ENCODE measurements around the gene PVALB.

The PVALB gene, protein sequence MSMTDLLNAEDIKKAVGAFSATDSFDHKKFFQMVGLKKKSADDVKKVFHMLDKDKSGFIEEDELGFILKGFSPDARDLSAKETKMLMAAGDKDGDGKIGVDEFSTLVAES

DNA sequence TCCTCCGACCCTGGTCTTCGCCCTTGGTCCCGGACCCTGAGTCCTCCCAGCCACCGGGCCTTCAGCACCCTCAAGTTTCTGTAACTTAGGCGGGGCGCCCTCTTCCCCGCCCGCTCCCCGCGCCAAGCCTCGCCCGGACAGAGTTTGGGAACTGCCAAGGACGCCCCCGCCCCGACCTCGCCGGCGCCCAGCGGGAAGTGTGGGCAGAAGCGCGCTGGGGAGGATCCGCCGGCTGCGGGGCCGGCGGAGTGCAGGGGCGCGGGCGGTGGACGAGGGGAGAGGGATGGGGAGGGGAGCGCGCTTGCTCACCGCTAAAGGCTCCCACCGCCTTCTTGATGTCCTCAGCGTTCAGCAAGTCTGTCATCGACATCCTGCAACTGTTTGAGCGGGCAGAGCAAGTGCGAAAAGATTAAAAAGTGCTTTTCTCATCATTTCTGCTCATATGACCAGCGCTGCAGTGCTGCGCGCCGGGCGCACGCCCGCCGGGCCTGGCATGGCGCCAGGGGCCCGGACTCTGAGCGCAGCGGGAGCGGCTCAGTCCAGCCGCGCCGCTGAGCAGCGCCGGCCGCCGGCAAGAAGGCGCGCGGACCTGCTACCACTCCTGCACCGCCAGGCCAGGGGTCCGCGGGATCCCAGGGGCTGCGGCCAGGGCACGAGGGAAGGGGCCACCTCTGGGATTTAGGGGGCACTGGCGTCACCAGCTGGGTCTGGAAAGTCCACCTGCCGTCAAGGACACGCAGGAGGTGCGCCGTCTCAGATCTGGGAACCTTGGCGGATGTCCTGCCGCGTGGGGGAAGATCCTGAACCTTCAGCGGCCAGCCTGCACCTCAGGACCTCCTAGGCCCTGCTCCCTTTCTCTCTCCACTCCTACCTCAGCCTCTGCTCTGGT is at the start of gene PVALB:
PVALB (minus strand) TSS at position 400 of the 889 bp plus-strand sequence; CDS start at position 370, 30 bp downstream.
- no peak for DNase-seq (ENCODE audit: low read depth in 2 of 2)

DNA sequence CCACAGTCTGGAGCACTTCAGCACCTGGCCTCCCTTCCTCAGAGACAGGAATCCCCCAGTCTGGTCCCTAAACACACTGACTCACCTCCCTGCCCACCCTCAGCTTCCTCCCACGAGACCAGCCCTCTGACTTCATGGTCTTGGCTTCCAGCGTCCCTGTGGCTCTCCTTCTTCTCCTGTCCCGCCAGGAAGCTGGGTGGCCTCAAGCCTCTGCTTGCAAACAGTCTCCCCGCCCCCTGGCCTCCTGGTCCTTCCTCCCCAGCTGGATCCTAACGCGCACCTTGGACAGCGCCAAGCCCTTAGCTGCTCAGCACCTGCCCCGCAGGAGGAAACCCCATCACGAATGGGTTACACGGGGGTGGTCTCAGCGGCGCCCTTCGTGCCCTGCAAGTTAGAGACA is 48.5 kb upstream of the PVALB start:
- DNase-seq (ENCODE audit: low read depth in 2 of 2): no peak

DNA sequence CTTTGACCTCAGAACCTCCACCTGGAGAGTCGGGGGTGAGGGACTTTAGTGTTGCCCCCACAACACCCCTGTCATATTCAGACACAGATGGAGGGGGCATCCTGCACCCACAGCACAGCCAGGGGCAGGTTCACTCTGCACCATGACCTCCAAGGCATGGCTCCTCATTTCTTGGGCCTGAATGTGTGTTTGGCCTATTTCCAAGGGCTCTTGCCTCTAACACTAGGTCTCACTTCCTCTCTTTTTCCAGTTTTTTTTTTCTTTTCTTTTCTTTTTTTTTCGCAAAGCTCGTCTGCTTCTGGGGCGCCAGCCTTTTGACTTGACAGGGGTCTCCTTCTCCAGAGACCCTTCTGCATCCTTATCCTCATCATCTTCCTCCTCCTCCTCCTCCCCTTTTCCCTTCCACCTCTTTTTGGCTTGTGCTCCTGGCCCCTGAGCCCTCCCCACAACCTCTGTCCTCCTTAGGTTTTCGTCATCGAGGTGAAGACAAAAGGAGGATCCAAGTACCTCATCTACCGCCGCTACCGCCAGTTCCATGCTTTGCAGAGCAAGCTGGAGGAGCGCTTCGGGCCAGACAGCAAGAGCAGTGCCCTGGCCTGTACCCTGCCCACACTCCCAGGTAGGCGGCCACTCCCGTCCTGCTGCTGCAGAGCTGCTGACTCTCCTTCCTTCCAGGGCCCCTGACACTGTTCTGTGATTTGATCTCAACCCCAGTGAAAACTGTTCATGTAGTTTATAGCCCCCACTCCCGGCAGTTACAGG is 47.8 kb upstream of the PVALB start:
- DNase-seq (ENCODE audit: low read depth in 2 of 2): no peak

DNA sequence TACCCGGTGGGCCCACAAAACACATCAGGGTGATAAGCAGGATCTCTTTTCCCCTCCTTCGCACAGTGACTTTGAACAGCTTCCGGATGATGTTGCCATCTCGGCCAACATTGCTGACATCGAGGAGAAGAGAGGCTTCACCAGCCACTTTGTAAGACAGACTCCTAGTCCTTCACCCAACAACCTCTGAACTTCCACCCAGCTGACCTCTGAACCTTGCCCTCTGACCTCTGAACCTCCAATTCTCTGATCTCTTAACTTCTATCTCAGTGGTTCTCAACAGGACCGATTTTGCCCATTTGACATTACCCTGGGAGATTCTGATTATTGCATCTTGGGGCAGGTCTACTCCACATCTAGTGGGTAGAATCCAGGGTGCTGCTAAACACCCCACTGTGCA is 47.1 kb upstream of the PVALB start:
- no peak for DNase-seq (ENCODE audit: low read depth in 2 of 2)

DNA sequence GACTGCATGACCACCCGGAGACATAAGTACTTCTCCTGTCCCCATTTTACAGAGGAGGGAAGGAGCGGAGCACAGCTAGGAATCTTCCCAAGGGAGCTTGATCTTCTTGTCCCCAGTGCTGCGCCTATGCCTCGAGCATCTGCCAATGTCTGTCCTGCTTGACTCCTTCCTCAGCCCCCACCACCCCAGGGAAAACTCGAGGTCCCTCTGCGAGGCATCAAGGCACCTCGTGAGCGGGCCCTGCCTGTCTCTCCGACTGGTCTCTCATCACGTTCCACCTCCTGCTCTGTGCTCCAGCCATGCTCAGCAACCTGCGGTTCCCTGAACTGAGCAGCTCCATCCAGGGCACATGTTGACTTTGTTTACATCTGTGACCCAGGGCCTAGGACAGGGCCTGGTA is 46.4 kb upstream of the PVALB start:
- no peak for DNase-seq (ENCODE audit: low read depth in 2 of 2)

DNA sequence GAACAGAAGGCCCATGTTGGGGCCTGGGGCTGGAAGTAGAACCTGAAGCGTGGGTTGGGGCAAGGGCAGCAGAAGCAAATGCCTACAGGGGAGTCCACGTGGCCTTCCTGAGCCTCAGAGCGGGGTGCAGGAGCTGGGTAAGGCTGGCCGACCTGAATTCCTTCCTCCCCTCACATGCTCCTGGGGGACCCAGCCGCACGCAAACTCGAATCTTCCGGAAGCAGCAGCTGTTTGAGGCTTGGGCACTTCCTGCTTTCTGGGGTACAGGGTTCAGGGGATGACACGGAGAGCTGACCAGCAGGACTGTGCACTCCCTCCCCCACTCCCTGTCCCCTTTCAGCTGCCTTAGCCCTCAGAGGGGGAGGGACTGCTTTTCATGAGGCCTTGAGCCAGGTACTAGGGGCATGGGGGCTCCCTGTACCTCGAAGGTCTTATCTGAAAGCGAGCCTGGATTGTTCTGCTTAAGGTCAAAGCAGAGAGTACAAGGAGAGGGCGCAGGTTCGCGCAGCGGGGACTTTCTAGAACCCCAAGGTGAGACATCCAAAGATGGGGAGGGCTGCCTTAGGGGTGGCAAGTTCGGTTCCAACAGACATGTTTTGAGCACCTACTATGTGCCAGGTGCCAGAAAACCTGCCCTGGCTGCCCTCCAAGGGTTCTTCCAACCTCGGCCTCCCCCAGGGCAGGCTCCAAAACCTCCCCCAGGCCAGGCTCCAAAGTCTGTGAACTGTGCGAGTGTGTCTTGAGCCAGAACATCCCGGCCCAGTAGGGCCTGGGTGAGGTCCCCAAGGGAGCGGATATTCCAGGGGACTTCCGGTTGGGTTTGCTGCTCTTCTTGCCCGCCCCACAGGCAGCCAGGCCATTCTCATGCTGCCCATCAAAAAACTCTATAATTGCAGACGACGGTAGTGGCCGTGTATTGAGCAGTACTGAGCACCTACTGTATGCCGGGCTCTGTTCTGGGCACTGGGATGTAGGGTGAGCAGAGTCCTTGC is 45.7 kb upstream of the PVALB start:
- DNase-seq (ENCODE audit: low read depth in 2 of 2): no peak

DNA sequence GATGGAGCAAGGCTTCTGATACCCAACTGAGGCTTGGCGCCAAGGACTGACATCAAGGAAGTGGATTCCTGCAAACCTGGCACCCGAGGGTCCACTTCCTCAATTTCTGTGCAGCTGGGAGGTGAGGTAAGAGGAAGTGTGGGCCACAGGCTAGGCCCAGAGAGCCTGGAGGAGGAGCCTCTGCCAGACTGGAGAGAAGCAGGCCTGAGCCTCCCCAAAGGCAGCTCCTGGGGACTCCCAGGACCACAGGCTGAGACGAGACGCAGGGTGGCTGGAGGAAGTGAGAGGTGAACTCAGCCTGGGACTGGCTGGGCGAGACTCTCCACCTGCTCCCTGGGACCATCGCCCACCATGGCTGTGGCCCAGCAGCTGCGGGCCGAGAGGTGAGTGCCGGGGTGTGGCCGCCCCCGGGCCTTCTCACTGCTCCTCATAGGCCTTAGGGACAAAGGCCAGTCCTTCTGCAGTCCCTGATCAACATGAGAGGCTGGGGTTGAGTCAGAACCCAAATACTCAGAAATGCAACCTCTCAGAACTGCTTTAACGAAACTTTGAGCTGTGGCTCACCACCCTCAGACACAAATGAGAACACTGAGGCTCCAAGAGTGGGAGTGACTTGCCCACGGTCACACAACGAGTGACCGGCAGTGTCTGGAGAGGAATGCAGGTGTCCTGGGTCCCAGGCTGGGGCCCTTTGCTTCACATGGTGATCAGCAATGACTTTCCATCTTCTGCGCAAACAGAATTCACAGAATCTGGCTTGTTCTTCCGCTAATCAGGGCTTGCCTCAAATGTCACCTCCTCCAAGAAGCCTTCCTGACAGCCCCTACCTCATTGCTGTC is 44.2 kb upstream of the PVALB start, which contains the start of gene NCF4:
NCF4 (plus strand) TSS at position 186 of the 839 bp plus-strand sequence; CDS start at position 352, 166 bp downstream.
- DNase-seq (ENCODE audit: low read depth in 2 of 2): no peak

DNA sequence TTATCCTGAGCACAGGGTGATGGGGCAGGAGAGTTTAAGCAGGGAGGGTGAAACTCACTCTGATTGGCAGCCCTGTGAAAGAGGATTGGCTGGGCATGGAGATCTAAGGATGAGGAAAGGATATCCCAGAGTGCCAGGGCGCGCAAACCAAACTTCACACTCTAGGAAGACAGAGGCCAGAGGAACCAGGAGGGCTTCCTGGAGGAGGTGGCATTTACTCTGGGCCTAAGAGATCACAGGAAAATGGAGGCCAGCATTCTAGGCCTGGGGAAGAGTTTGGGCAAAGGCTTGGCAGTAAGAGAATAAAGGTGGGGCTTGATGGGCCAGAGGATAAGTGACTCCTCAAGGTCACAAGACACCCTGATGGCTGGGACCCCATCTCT is 43.6 kb upstream of the PVALB start:
- DNase-seq (ENCODE audit: low read depth in 2 of 2): no peak

DNA sequence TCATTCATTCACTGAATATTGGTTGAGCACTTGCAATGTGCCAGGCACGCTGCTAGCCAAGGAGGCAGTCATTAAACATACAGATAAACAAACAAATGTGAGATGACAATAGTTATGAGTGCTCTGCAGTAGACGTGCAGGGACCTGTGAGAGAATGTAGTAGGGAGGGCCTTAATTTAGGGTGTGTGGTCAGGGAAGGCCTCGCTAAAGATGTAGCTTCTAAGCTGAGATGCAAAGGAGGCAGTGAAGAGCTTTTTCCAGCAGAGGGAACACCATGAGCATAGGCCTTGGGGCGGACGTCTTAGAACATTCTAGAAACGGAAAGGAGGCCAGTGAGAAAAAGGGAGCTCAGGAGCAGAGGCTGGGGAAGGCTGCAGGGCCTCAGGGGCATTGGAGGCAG is 43.2 kb upstream of the PVALB start:
- no peak for DNase-seq (ENCODE audit: low read depth in 2 of 2)

DNA sequence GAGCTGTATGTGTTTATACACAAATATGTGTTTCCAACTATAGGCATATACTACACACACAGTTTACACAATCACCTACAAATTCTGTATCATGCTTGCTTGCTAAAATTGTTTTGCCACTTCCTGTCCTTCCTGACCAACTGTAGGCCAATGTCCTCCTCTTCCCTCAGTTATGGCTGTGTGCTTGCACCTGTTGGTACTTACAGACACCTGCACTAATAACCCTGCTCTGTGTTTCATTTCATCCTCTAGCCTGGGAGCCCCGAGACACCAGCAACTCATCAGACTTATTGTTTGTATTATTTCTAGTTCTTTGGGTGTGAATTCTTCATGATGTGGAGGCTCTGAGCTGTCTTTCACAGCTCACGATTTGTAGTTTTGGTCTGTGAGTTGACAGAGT is 42.1 kb upstream of the PVALB start:
- no peak for DNase-seq (ENCODE audit: low read depth in 2 of 2)

DNA sequence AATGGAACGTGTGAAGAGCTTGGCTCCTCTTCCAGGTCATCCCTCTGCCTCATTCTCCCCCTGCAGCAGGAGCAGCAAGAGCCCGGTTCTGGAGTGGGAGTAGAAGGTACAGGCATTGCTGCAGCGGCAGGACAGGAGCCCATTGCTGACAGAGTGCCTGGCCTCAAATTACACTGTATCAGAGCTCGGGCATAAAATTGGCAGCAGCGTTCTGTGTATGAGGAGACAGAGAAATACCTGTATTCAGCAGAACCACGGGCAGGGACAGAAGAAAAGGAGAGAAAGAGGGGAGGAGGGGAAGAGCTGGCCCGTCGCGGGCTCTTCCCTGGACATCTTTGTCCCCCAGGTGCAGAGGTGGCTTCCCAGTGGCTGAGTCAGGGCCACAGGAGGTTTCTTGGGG is 41.3 kb upstream of the PVALB start:
- no peak for DNase-seq (ENCODE audit: low read depth in 2 of 2)

DNA sequence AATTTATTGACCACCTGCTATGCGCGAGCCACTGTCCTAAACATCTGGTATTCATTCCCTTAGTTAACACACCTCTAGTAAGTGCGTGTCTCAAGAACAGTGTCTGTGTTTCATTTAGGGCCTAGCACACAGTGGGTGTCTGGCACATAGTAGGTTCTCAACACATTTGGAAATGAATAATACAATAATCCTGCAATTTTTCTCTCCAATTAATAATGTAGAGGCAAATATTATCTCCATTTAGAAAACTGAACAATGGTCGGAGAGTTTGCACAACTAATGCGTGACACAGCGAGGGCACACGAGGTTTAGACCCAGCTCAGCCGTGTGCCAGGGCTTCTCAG is 39.9 kb upstream of the PVALB start:
- no peak for DNase-seq (ENCODE audit: low read depth in 2 of 2)

DNA sequence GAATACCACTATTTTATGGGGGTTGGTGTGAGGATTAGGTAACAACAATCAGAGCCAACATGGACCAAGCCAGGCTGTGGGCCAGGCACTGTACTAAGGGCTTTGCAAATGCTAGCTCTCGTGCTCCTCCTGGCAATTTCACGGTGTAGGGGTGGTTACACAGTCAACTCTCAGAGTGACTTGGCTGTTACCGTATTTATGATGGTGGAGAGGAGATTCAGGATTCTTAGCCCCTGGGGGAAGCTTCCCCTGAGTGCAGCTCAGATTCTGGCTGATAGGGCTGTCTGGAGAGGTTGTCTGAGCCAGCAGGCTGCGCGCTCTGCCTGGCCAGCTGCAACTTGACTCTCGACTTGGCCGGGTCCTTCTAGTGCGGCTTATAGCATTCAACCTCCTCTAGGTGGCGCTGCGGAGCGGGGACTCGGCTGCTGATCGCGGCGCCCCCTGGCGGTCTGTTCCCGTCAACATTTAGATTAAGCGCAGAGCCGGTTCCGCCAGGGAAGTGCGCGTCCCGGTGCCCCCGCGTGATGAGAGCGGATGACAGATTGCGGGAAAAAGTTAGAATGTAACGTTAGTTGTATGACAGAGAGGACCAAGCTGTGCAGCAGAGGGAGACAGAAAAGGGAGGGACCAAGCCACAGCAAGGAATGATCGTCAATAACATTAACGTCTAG is 39.4 kb upstream of the PVALB start:
- DNase-seq (ENCODE audit: low read depth in 2 of 2): peak; percentile 95 to 97

DNA sequence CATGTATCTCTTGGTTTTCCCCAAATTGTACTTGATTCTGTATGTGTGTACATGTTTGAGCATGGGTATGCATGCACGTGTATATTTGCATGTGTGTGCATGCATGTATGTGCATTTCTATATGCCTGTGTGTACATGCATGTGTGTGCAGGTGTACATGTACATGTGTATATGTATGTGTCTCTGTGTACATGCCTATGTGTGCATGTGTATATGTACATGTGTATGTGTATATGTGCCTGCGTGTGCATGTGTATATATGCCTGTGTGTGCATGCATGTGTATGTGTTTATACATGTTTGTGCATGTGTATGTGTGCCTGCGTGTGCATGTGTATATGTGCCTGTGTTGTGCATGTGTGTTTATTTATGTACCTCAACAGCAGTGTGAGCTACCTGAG is 38.6 kb upstream of the PVALB start:
- DNase-seq (ENCODE audit: low read depth in 2 of 2): no peak

DNA sequence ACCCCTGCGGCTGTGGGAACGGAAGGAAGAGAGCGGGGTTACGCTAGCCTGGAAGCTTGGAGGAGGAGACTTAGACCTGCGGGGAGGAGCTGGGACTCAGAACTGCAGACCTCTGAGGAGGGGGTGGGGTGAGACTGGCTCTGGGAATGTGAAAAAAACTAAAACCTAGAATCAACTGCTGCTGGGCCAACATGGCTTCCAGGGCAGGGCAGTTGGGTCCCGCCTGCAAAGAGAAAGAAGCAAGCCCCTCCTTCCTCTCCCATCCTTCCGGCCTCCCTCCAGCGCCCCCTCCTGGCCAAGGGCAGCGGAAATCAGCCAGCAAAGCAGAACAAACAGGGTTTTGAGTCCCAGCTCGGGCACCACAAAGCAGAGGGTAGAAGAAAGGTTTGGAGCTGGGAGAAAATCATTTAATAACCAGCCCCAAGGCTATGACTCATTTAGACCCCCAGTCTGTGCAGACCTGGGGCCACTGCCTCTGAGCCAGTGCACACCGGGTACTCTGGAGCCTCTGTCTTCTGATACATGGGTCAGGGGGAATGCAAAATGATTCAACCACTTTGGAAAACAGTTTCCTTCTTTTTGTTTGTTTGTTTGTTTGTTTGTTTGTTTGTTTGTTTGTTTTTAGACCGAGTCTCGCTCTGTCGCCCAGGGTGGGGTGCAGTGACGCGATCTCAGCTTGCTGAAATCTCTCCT is 36.7 kb upstream of the PVALB start:
- DNase-seq (ENCODE audit: low read depth in 2 of 2): peak; percentile 82 to 88

DNA sequence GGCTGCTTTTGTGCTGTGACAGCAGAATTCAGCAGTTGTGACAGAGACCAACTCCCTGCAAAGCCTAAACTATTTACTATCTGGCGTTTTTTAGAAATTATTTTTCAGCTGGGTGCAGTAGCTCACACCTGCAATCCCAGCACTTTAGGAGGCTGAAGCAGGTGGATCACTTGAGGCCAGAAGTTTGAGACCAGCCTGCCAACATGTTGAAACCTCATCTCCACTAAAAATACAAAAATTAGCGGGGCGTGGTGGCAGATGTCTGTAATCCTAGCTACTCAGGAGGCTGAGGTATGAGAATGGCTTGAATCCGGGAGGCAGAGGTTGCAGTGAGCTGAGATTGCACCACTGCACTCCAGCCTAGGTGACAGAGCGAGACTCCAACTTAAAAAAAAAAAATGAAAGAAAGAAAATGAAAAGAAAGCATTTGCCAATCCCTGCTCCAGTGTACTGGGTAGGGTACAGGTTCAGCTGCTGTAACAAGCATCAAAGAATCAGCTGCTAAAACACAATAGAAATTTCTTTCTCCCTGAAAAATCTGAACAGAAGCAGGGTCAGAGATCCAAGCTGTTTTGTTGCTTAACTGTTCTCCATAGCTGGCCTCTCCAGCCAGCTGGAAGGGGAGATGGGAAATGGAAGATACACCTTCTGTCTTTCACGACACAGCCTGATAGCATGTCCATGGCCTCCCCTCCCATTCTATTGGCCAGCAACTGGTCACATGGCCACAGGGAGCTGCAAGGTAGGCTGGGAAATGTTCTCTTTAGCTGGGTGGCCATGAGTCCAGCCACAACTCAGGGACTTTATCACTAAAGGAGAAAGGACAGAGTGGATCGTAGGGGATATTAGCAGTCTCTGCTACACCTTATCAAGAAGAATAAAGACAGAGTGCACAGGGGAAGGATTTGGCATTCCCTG is 35.5 kb upstream of the PVALB start:
- DNase-seq (ENCODE audit: low read depth in 2 of 2): no peak

DNA sequence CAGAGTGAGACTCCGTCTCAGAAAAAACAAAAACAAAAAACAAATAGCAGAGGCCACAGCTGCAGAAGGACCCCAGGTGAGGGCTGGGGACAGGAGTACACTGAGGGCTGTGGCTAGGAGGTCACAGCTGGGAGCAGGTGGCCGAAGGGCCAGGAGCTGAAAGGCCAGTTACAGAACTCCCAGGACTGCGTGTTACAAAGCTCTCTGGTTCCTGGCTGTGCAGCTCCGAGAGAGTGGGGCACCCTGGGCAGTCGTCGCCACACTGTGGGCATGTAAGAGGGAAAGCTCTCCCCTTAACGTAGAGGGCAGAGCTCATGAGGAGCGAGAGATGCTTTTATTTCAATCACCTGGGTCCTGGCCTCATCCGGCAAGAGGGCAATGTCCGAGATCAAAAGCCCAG is 33.8 kb upstream of the PVALB start:
- DNase-seq (ENCODE audit: low read depth in 2 of 2): no peak

DNA sequence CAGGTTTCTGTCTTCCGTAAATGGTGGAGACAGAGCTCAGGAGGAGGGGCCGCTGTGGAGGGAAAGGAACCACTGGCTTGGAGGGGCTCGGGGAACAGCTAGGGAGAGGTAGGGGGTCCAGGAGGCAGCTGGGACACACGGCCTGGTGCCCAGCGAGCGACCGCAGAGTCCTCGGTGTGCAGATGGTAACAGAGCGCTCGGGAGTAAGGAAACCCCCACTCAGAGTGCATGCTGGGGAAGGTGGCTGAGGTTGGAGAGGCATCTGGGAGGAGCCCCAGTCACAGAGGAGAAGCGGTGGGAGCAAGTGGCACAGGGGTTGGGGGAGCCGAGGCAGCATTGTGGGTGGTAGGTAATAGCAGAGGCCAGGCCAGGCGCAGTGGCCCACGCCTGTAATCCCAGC is 33.2 kb upstream of the PVALB start:
- DNase-seq (ENCODE audit: low read depth in 2 of 2): no peak

All from activated CD4-positive, alpha-beta T cell treated with anti-CD3 and anti-CD28 coated beads for 24 hours (primary cell).